ENCODE data around the gene MEGF9.

The MEGF9 gene

GRCh38 chr9:120741191-120741590 lies 26.9 kb upstream of the MEGF9 start:
- no peak for TF ChIP-seq CTCF (IDR thresholded peaks at IDR 0.05; ENCODE audit: extremely low read depth, insufficient read depth, missing control alignments)
- in situ Hi-C loops (cut with MboI; ENCODE audit: low pct_unique_long_range_greater_than_20kb, low sequenced_read_pairs, unreplicated experiment): loop anchor here (10.0 to 25.0 kb wide), 2 partner anchors 116 to 646 kb away; no protein-coding TSS in a partner anchor
- DNase-seq (ENCODE audit: low spot score): no peak

- in situ Hi-C loops (cut with MboI; ENCODE audit: low pct_unique_long_range_greater_than_20kb, low sequenced_read_pairs, unreplicated experiment): loop anchor here (10.0 to 25.0 kb wide), 2 partner anchors 115 to 647 kb away; no protein-coding TSS in a partner anchor
- TF ChIP-seq CTCF (IDR thresholded peaks at IDR 0.05; ENCODE audit: extremely low read depth, insufficient read depth, missing control alignments): no peak
- DNase-seq (ENCODE audit: low spot score): no peak
Measured at GRCh38 chr9:120740132-120740531, 25.9 kb upstream of the MEGF9 start.

GRCh38 chr9:120737416-120738165 lies 23.3 kb upstream of the MEGF9 start:
- no peak for DNase-seq (ENCODE audit: low spot score)
- in situ Hi-C loops (cut with MboI; ENCODE audit: low pct_unique_long_range_greater_than_20kb, low sequenced_read_pairs, unreplicated experiment): loop anchor here (25.0 kb wide), 1 partner anchor 650 kb away; no protein-coding TSS in a partner anchor
- no peak for TF ChIP-seq CTCF (IDR thresholded peaks at IDR 0.05; ENCODE audit: extremely low read depth, insufficient read depth, missing control alignments)

- no peak for DNase-seq (ENCODE audit: low spot score)
- TF ChIP-seq CTCF (IDR thresholded peaks at IDR 0.05; ENCODE audit: extremely low read depth, insufficient read depth, missing control alignments): no peak
- in situ Hi-C loops (cut with MboI; ENCODE audit: low pct_unique_long_range_greater_than_20kb, low sequenced_read_pairs, unreplicated experiment): loop anchor here (25.0 kb wide), 1 partner anchor 650 kb away; no protein-coding TSS in a partner anchor
Measured at GRCh38 chr9:120736881-120737280, 22.6 kb upstream of the MEGF9 start.

GRCh38 chr9:120735415-120736126 lies 21.3 kb upstream of the MEGF9 start:
- DNase-seq (ENCODE audit: low spot score): no peak
- in situ Hi-C loops (cut with MboI; ENCODE audit: low pct_unique_long_range_greater_than_20kb, low sequenced_read_pairs, unreplicated experiment): loop anchor here (25.0 kb wide), 1 partner anchor 652 kb away; no protein-coding TSS in a partner anchor
- TF ChIP-seq CTCF (IDR thresholded peaks at IDR 0.05; ENCODE audit: extremely low read depth, insufficient read depth, missing control alignments): no peak

GRCh38 chr9:120734607-120735410 lies 20.5 kb upstream of the MEGF9 start:
- in situ Hi-C loops (cut with MboI; ENCODE audit: low pct_unique_long_range_greater_than_20kb, low sequenced_read_pairs, unreplicated experiment): loop anchor here (25.0 kb wide), 1 partner anchor 652 kb away; no protein-coding TSS in a partner anchor
- TF ChIP-seq CTCF (IDR thresholded peaks at IDR 0.05; ENCODE audit: extremely low read depth, insufficient read depth, missing control alignments): no peak
- no peak for DNase-seq (ENCODE audit: low spot score)

Data from GM13977 (cell line).